GM23338 (cell line): ENCODE data around the gene XXYLT1. TPM values are rescaled to one million over a fixed set of nuclear protein-coding genes. Genes with fewer than 3 reads are reported as not detected.

ENCODE experiments used
- ATAC-seq: fragments of 200-7000 bp; cut with Tn5 transposase; 3 replicates; pipeline ENCODE4 v1.9.1; 2020
- DNase-seq: peaks from one replicate; pipeline ENCODE4 v3.0.0-alpha.2; 2015; ENCODE audit warnings: low spot score
- H2AFZ ChIP-seq: fragments of 200-600 bp; sonication (generic); 2 replicates; pipeline ENCODE4 v1.8.0; 2016; ENCODE audit warnings: antibody characterized with exemption, mild to moderate bottlenecking, moderate library complexity
- H3F3A ChIP-seq: fragments of 200-600 bp; sonication (generic); replicated peaks from 2 replicates; pipeline ENCODE4 v1.8.0; 2017; ENCODE audit warnings: antibody characterized with exemption, mixed run types, low read depth
- H3K27ac ChIP-seq: fragments of 200-600 bp; sonication (generic); 2 replicates; pipeline ENCODE4 v1.6.1; 2016; ENCODE audit warnings: low read depth
- H3K27me3 ChIP-seq: fragments of 200-600 bp; sonication (generic); 2 replicates; pipeline ENCODE4 v1.8.0; 2016; ENCODE audit warnings: mild to moderate bottlenecking, mixed run types, moderate library complexity; ENCODE audit not compliant: insufficient read depth
- H3K36me3 ChIP-seq: fragments of 200-600 bp; sonication (generic); 2 replicates; pipeline ENCODE4 v1.8.0; 2016; ENCODE audit warnings: mild to moderate bottlenecking; ENCODE audit not compliant: insufficient read depth
- H3K4me1 ChIP-seq: fragments of 200-600 bp; sonication (generic); 2 replicates; pipeline ENCODE4 v1.8.0; 2016; ENCODE audit warnings: mild to moderate bottlenecking, moderate library complexity; ENCODE audit not compliant: insufficient read depth
- H3K4me2 ChIP-seq: fragments of 200-600 bp; sonication (generic); 2 replicates; pipeline ENCODE4 v1.7.1; 2017; ENCODE audit warnings: mixed run types
- H3K4me3 ChIP-seq: fragments of 200-600 bp; sonication (generic); 2 replicates; pipeline ENCODE4 v1.6.1; 2016; ENCODE audit warnings: mixed run types
- H3K79me2 ChIP-seq: fragments of 200-600 bp; sonication (generic); replicated peaks from 2 replicates; pipeline ENCODE4 v1.8.0; 2017; ENCODE audit warnings: mild to moderate bottlenecking; ENCODE audit not compliant: insufficient read depth
- H3K9me2 ChIP-seq: fragments of 200-600 bp; sonication (generic); 2 replicates; pipeline ENCODE4 v1.8.0; 2017; ENCODE audit not compliant: insufficient read depth
- H4K20me1 ChIP-seq: fragments of 200-600 bp; sonication (generic); replicated peaks from 2 replicates; pipeline ENCODE4 v1.8.0; 2017; ENCODE audit warnings: mild to moderate bottlenecking; ENCODE audit not compliant: insufficient read depth
- H3K27ac Mint-ChIP-seq: 2 replicates; pipeline ENCODE4 v1.8.0; 2020; ENCODE audit warnings: inconsistent platforms, mild to moderate bottlenecking, moderate library complexity, mixed read lengths
- H3K27me3 Mint-ChIP-seq: 3 replicates; pipeline ENCODE4 v1.8.0; 2022; ENCODE audit warnings: low read depth, mild to moderate bottlenecking, moderate library complexity, mixed read lengths, inconsistent platforms; ENCODE audit not compliant: insufficient read depth, poor library complexity
- H3K36me3 Mint-ChIP-seq: 3 replicates; pipeline ENCODE4 v1.8.0; 2021; ENCODE audit warnings: low read depth, mild to moderate bottlenecking, inconsistent platforms, moderate library complexity, mixed read lengths
- H3K4me1 Mint-ChIP-seq: 3 replicates; pipeline ENCODE4 v1.8.0; 2020; ENCODE audit warnings: mild to moderate bottlenecking, inconsistent platforms, mixed read lengths
- H3K4me3 Mint-ChIP-seq: 3 replicates; pipeline ENCODE4 v1.8.0; 2021; ENCODE audit warnings: moderate library complexity, mild to moderate bottlenecking, inconsistent platforms, mixed read lengths
- H3K9me3 Mint-ChIP-seq: 3 replicates; pipeline ENCODE4 v1.8.0; 2020; ENCODE audit warnings: moderate library complexity, mild to moderate bottlenecking, inconsistent platforms, mixed read lengths
- CREB1 ChIP-seq: fragments of 250-450 bp; sonication (Bioruptor Pico); IDR thresholded peaks from 2 replicates; pipeline ENCODE4 v1.5.0; 2020; ENCODE audit warnings: low read depth, mild to moderate bottlenecking, moderate library complexity
- ETS1 ChIP-seq: IDR thresholded peaks from 2 replicates; pipeline ENCODE4 v1.6.1; 2016; ENCODE audit warnings: antibody characterized with exemption
- EZH2 ChIP-seq: fragments of 200-600 bp; sonication (generic); IDR thresholded peaks from one replicate; pipeline ENCODE4 v1.8.0; 2017; ENCODE audit warnings: antibody characterized with exemption, mild to moderate bottlenecking, low read depth; ENCODE audit not compliant: unreplicated experiment
- JUNB ChIP-seq: IDR thresholded peaks from one replicate; pipeline ENCODE4 v1.6.1; 2016; ENCODE audit warnings: antibody characterized with exemption; ENCODE audit not compliant: unreplicated experiment
- POLR2AphosphoS5 ChIP-seq: IDR thresholded peaks from 2 replicates; pipeline ENCODE4 v1.6.1; 2016; ENCODE audit warnings: antibody characterized with exemption, low read depth
- STAT1 ChIP-seq: IDR thresholded peaks from one replicate; pipeline ENCODE4 v1.6.1; 2016; ENCODE audit warnings: antibody characterized with exemption; ENCODE audit not compliant: unreplicated experiment
- ZNF114 ChIP-seq: fragments of 250-450 bp; sonication (Bioruptor Pico); IDR thresholded peaks from 2 replicates; pipeline ENCODE4 v1.5.0; 2020; ENCODE audit warnings: mild to moderate bottlenecking, moderate library complexity
- ZNF331 ChIP-seq: fragments of 250-450 bp; sonication (Bioruptor Pico); IDR thresholded peaks from 2 replicates; pipeline ENCODE4 v1.5.0; 2020; ENCODE audit warnings: low read depth, mild to moderate bottlenecking, moderate library complexity
- polyA plus RNA-seq: library from polyadenylated mRNA; unstranded; fragments of >200 nt; fragmentation: Nextera tagmentation; extraction: Ambion mirVana; gene quantifications from 2 replicates; pipeline ENCODE4 v1.2.1, GENCODE V29; 2016
- total RNA-seq: library from RNA; depleted of rRNA; stranded (reverse); fragments of >200 nt; shearing (Covaris generic); gene quantifications from 2 replicates; pipeline ENCODE4 v1.2.3, GENCODE V29; 2014

The XXYLT1 gene
- total and polyA plus RNA-seq, 2 experiments from 2014 or later = 13.5 to 34.8 TPM

DNA sequence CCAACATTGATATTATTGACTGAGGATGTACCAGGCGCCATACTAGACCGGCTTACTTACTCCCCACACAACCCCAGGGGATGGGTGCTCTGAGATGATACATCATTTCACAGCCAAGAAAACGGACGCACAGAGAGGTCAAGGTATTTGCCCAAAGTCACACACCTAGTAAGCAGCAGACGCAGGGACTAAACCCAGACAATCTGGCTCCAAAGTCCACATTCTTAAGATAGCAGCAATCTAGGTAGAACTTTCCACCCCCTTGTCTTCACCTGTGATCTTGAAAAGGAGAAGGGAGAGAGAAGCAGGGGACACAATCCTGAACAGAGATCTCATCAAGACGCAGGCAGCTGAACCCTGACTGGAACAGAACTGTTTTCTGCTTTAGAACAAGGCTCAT is 200.6 kb downstream of the XXYLT1 start:
- Histone ChIP-seq H3K4me2 (no peak overlapping the region), H3F3A (no peaks in the 10 kb centered on the region), H3K36me3 (no peaks in the 10 kb centered on the region), H3K27ac (no peak overlapping the region), H3K79me2 (no peaks in the 10 kb centered on the region; the same call in 1 of the 2 replicates), H3K9me2 (no peaks in the 10 kb centered on the region), H3K27me3 (no peaks in the 10 kb centered on the region), H3K4me3 (no peak overlapping the region), H4K20me1 (no peaks in the 10 kb centered on the region; the same call in 1 of the 2 replicates), H3K4me1 (no peaks in the 10 kb centered on the region), H2AFZ (no peak overlapping the region)
- no peak overlapping the region for H3K4me3 Mint-ChIP-seq
- H3K27ac Mint-ChIP-seq = no peak overlapping the region; the same call in 1 of the 2 replicates
- no peaks in the 10 kb centered on the region for H3K4me1 Mint-ChIP-seq
- H3K36me3 Mint-ChIP-seq = peaks cover 34% of the 10 kb centered on the region
- no peak for DNase-seq
- peaks cover 5% of the 10 kb centered on the region for H3K27me3 Mint-ChIP-seq
- peaks cover 10% of the 10 kb centered on the region; the same call in 2 of the 3 replicates for H3K9me3 Mint-ChIP-seq
- no peak for ATAC-seq
- no peak for TF ChIP-seq JUNB
- TF ChIP-seq ETS1 = no peak
- TF ChIP-seq ZNF331 = no peak
- TF ChIP-seq CREB1 (CRISPR knock-in tag) = no peak
- no peak for TF ChIP-seq ZNF114 (CRISPR knock-in tag)

DNA sequence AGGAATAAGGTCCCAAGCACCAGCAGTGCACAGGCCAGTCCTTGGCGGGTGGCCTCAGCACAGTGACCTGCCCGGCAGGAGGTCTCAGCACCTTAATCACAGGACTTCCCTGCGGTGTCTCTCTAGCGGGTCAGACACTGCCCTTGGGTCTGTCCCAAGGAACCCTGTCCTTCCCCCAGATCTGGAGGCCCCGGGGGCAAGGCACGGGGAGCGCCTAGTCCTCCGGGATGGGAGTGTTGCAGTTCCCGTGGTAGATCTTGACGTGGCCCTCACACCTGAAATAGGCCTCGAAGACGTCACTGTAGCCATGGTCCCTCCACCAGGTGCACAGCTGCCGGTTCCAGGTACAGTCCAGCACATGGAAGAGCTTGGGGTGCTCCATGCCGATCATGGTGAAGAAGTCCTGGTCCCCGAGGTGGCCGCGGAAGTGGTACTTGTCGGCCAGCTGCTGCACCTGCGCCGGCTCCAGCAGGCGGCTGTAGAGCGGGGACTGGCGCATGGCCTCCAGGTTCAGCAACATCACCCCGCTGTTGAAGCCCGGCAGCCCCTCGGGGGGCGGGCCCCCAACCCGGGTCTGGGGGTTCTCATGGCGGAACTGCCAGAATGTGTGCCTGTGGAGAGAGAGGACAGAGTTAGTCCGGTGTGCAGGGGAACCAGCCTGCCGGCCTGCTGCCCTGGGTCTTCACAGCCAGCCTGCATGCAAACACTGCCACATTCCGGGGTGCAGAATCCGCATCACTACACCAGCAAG is 201.3 kb downstream of the XXYLT1 start:
- no peak overlapping the region for H3K4me3 ChIP-seq
- no peaks in the 10 kb centered on the region for H3K4me1 ChIP-seq
- no peak overlapping the region for H2AFZ ChIP-seq
- H3K27ac Mint-ChIP-seq = no peak overlapping the region; the same call in 1 of the 2 replicates
- H3K9me3 Mint-ChIP-seq = peaks cover 14% of the 10 kb centered on the region
- no peaks in the 10 kb centered on the region for H3K36me3 ChIP-seq
- H4K20me1 ChIP-seq = no peaks in the 10 kb centered on the region; the same call in 1 of the 2 replicates
- no peaks in the 10 kb centered on the region; the same call in 1 of the 2 replicates for H3K79me2 ChIP-seq
- H3K27me3 ChIP-seq = no peaks in the 10 kb centered on the region
- no peak overlapping the region for H3K4me3 Mint-ChIP-seq
- no peaks in the 10 kb centered on the region for H3K4me1 Mint-ChIP-seq
- peaks cover 5% of the 10 kb centered on the region for H3K27me3 Mint-ChIP-seq
- ATAC-seq = no peak
- H3K9me2 ChIP-seq = no peaks in the 10 kb centered on the region
- peaks cover 34% of the 10 kb centered on the region for H3K36me3 Mint-ChIP-seq
- H3K4me2 ChIP-seq = no peak overlapping the region
- no peak for TF ChIP-seq POLR2AphosphoS5
- TF ChIP-seq EZH2 = no peak
- no peak for TF ChIP-seq STAT1
- TF ChIP-seq ZNF114 (CRISPR knock-in tag) = no peak
- no peak for DNase-seq
- H3F3A ChIP-seq = no peaks in the 10 kb centered on the region
- H3K27ac ChIP-seq = no peak overlapping the region
